HG03108 (cell line): ENCODE data around the gene CNGB1.
"Not testable (repeated sequence)": the region's sequence is repeated elsewhere in the genome, so short reads cannot be mapped to it uniquely, and the experiment has no call there.

Experiments used
- ATAC-seq: cut with Tn5 transposase; IDR thresholded peaks from one replicate; pipeline ENCODE4 v1.9.1; 2021; ENCODE audit warnings: moderate library complexity; ENCODE audit not compliant: unreplicated experiment

CNGB1 gene

GRCh38 chr16:57912529-57913260 lies 58.2 kb downstream of the CNGB1 start:
- no peak for ATAC-seq

GRCh38 chr16:57911743-57912142 lies 59.2 kb downstream of the CNGB1 start:
- no peak for ATAC-seq

GRCh38 chr16:57910696-57911095 lies 60.2 kb downstream of the CNGB1 start:
- no peak for ATAC-seq

GRCh38 chr16:57908409-57908987 lies 62.4 kb downstream of the CNGB1 start:
- ATAC-seq, result no peak

GRCh38 chr16:57906382-57907316 lies 64.3 kb downstream of the CNGB1 start:
- no peak for ATAC-seq

- ATAC-seq, result no peak
These were observed 66.8 kb downstream of the CNGB1 start for GRCh38 chr16:57904101-57904500.

GRCh38 chr16:57903656-57904055 lies 67.3 kb downstream of the CNGB1 start:
- ATAC-seq, result no peak

- ATAC-seq, result no peak
These were observed 69.4 kb downstream of the CNGB1 start for GRCh38 chr16:57901480-57902069.

GRCh38 chr16:57900796-57901479 lies 70.0 kb downstream of the CNGB1 start:
- ATAC-seq, result no peak

- ATAC-seq, result no peak
These were observed 70.9 kb downstream of the CNGB1 start for GRCh38 chr16:57899771-57900661.

- ATAC-seq, result no peak
These were observed 72.0 kb downstream of the CNGB1 start for GRCh38 chr16:57898961-57899360.

GRCh38 chr16:57897996-57898395 lies 72.9 kb downstream of the CNGB1 start:
- ATAC-seq, result no peak

GRCh38 chr16:57897053-57897784 lies 73.7 kb downstream of the CNGB1 start:
- ATAC-seq, result no peak

GRCh38 chr16:57895081-57895547 lies 75.8 kb downstream of the CNGB1 start:
- not testable (repeated sequence) for ATAC-seq

GRCh38 chr16:57894390-57895080 lies 76.4 kb downstream of the CNGB1 start:
- no peak for ATAC-seq

GRCh38 chr16:57893559-57894389 lies 77.2 kb downstream of the CNGB1 start:
- ATAC-seq, result no peak

GRCh38 chr16:57893217-57893558 lies 77.7 kb downstream of the CNGB1 start:
- ATAC-seq, result no peak
